Ureter (tissue), 1 donor: Measurements from ENCODE around the gene THUMPD1. TPM values are rescaled to one million over a fixed set of nuclear protein-coding genes. Genes with fewer than 3 reads are reported as not detected.
A peak's percentile ranks its signal among the peaks of the same experiment; 100 is the strongest.
"Not testable (repeated sequence)": the region's sequence is repeated elsewhere in the genome, so short reads cannot be mapped to it uniquely, and the experiment has no call there.

Source experiments
- DNase-seq: peaks from one replicate; pipeline ENCODE4 v3.0.0-alpha.2; 2020; ENCODE audit warnings: low spot score
- total RNA-seq: library from RNA; stranded (reverse); gene quantifications from one replicate; pipeline ENCODE4 v1.2.4, GENCODE V29; 2023
- donor health status: DM: yes; HTN: yes; CAD: no.

THUMPD1 gene
- total RNA-seq = 46.9 TPM

- peak; percentile 97 for DNase-seq
These were observed at the start of gene THUMPD1 for GRCh38 chr16:20741554-20742285. TSS of gene THUMPD1 (minus strand) at chr16:20741818. CDS start at chr16:20741739, 79 bp downstream.

GRCh38 chr16:20789130-20789529, 47.5 kb upstream of the THUMPD1 start:
- no peak for DNase-seq

- no peak for DNase-seq
These were observed 42.6 kb upstream of the THUMPD1 start for GRCh38 chr16:20784204-20784603.

GRCh38 chr16:20782470-20782869, 40.9 kb upstream of the THUMPD1 start:
- DNase-seq = no peak

- DNase-seq = no peak
These were observed 40.1 kb upstream of the THUMPD1 start for GRCh38 chr16:20781697-20782096.

GRCh38 chr16:20774703-20775362, 33.2 kb upstream of the THUMPD1 start:
- DNase-seq = no peak

- DNase-seq = no peak
These were observed 32.1 kb upstream of the THUMPD1 start for GRCh38 chr16:20773679-20774078.

- no peak for DNase-seq
These were observed 27.2 kb upstream of the THUMPD1 start for GRCh38 chr16:20768818-20769217.

- DNase-seq = no peak
These were observed 26.5 kb upstream of the THUMPD1 start for GRCh38 chr16:20768121-20768520.

GRCh38 chr16:20767577-20767976, 26.0 kb upstream of the THUMPD1 start:
- DNase-seq = no peak

- DNase-seq = no peak
These were observed 24.7 kb upstream of the THUMPD1 start for GRCh38 chr16:20766294-20766693.

- no peak for DNase-seq
These were observed 24.1 kb upstream of the THUMPD1 start for GRCh38 chr16:20765732-20766131.

GRCh38 chr16:20764448-20764847, 22.8 kb upstream of the THUMPD1 start:
- DNase-seq = not testable (repeated sequence)

GRCh38 chr16:20763461-20764232, 22.0 kb upstream of the THUMPD1 start, which contains the start of gene ACSM3:
TSS of gene ACSM3 (plus strand) at chr16:20764014. CDS start at chr16:20770035, 6,021 bp downstream.
- peak; percentile 84 for DNase-seq

- DNase-seq = no peak
These were observed 20.9 kb upstream of the THUMPD1 start for GRCh38 chr16:20762404-20763123.

- no peak for DNase-seq
These were observed 19.6 kb upstream of the THUMPD1 start for GRCh38 chr16:20761175-20761574.

GRCh38 chr16:20760346-20760745, 18.7 kb upstream of the THUMPD1 start:
- no peak for DNase-seq

GRCh38 chr16:20755799-20756198, 14.2 kb upstream of the THUMPD1 start:
- DNase-seq = not testable (repeated sequence)

- DNase-seq = no peak
These were observed 13.6 kb upstream of the THUMPD1 start for GRCh38 chr16:20755238-20755637.

GRCh38 chr16:20753727-20754126, 12.1 kb upstream of the THUMPD1 start:
- DNase-seq = no peak

- DNase-seq = no peak
These were observed 8.9 kb upstream of the THUMPD1 start for GRCh38 chr16:20750558-20750957.

- DNase-seq = no peak
These were observed 7.9 kb upstream of the THUMPD1 start for GRCh38 chr16:20749474-20749873.
